Spleen (tissue), 11 donors: ENCODE results near the gene PPP5C. TPM values are rescaled to one million over a fixed set of nuclear protein-coding genes. Genes with fewer than 3 reads are reported as not detected.
"Not testable (repeated sequence)": the region's sequence is repeated elsewhere in the genome, so short reads cannot be mapped to it uniquely, and the experiment has no call there.

Experiments used
- DNase-seq: peaks from one replicate; pipeline ENCODE4 v3.0.0-alpha.2; 2020
- H3K27ac ChIP-seq, 8 donors: fragments of 200-600 bp; sonication (generic) in 7 of 8; 1 replicate in 4 of 8; 2 replicates in 4 of 8; pipeline versions ENCODE4 v1.5.0 to v1.8.0; 2016 to 2021; ENCODE audit warnings: inconsistent platforms in 4 of 8, mild to moderate bottlenecking in 4 of 8, moderate library complexity in 1 of 8
- H3K27me3 ChIP-seq, 7 donors: fragments of 200-600 bp; sonication (generic) in 6 of 7; replicated peaks in 1 of 7; 1 replicate in 4 of 7; 2 replicates in 3 of 7; pipeline versions ENCODE4 v1.5.0 to v1.8.0; 2016 to 2021; ENCODE audit warnings: inconsistent platforms in 3 of 7, mild to moderate bottlenecking in 1 of 7
- H3K36me3 ChIP-seq, 6 donors: fragments of 200-600 bp; sonication (generic) in 5 of 6; 1 replicate in 4 of 6; 2 replicates in 2 of 6; pipeline versions ENCODE4 v1.5.0 to v1.8.0; 2016 to 2021; ENCODE audit warnings: inconsistent platforms in 2 of 6
- H3K4me1 ChIP-seq, 6 donors: fragments of 200-600 bp; sonication (generic) in 5 of 6; 1 replicate in 3 of 6; 2 replicates in 3 of 6; pipeline versions ENCODE4 v1.5.0 to v1.8.0; 2016 to 2021; ENCODE audit warnings: inconsistent platforms in 3 of 6
- H3K4me3 ChIP-seq, 8 donors: fragments of 200-600 bp; sonication (generic) in 7 of 8; 1 replicate in 4 of 8; 2 replicates in 4 of 8; pipeline versions ENCODE4 v1.5.0 to v1.8.0; 2016 to 2021; ENCODE audit warnings: inconsistent platforms in 4 of 8, mild to moderate bottlenecking in 4 of 8, moderate library complexity in 2 of 8
- H3K9me3 ChIP-seq, 8 donors: fragments of 200-600 bp; sonication (generic) in 7 of 8; 1 replicate in 4 of 8; 2 replicates in 4 of 8; pipeline versions ENCODE4 v1.5.0 to v1.8.0; 2016 to 2021; ENCODE audit warnings: inconsistent platforms in 4 of 8
- CTCF ChIP-seq, 11 experiments: fragments of 200-600 bp in 7 of 11; fragments of 450-650 bp in 4 of 11; sonication (generic) in 4 of 11; IDR thresholded peaks in 8 of 11; conservative IDR thresholded peaks in 3 of 11; 1 replicate in 7 of 11; 2 replicates in 4 of 11; pipeline versions ENCODE4 v1.4.0 to v1.8.0; 2016 to 2021; ENCODE audit warnings: antibody characterized with exemption in 11 of 11, inconsistent platforms in 4 of 11, mild to moderate bottlenecking in 1 of 11
- POLR2A ChIP-seq, 3 donors: fragments of 450-650 bp; IDR thresholded peaks; one replicate each; pipeline ENCODE4 v1.5.1; 2017; ENCODE audit warnings: antibody characterized with exemption in 3 of 3, mild to moderate bottlenecking in 1 of 3
- POLR2AphosphoS5 ChIP-seq, 3 donors: sonication (generic); formaldehyde crosslinking; IDR thresholded peaks; one replicate each; pipeline ENCODE4 v1.5.1; 2017; ENCODE audit warnings: antibody characterized with exemption in 3 of 3
- WGBS, 5 donors: extraction: QIAGEN DNeasy Blood & Tissue Kit in 3 of 5; methylation state at CpG; one replicate each; pipeline versions ENCODE4 v1.1.5 to v1.1.7; 2013 to 2018; 5-methylcytosine and 5-hydroxymethylcytosine counted together
- intact Hi-C: fragments of 100-400 bp; cut with DNase I; formaldehyde crosslinking; loops from one replicate; pipeline ENCODE4 v1.15.0; 2023; ENCODE audit warnings: low total_unique reads
- polyA plus RNA-seq, 3 donors: library from polyadenylated mRNA; stranded (reverse); fragments of 200-250 nt; gene quantifications; one replicate each; pipeline ENCODE4 v1.2.1, GENCODE V29; 2013
- total RNA-seq, 7 donors: library from RNA; depleted of rRNA in 3 of 7; stranded (reverse); fragments of >200 nt in 3 of 7; fragmentation: NEBNext Ultra II Directional in 4 of 7; extraction: Animal tissue kit (Norgen Biotek cat#: 25700) in 4 of 7; gene quantifications; one replicate each; pipeline versions ENCODE4 v1.1.0 to v1.2.1, GENCODE V29; 2016 to 2021
- donor health status: healthy with polysubstance abuse.
- donor health status: DM: no; HTN: no; CAD: no; lungs with moderate emphysema.
- donor health status: DM: no; HTN: no; CAD: no.
- donor health status: Bipolar disorder and iron deficiency.
- donor health status: healthy.
- donor health status: DM: no; HTN: no; CAD: no.
- donor health status: DM: yes; HTN: yes; CAD: no.

PPP5C gene
- total and polyA plus RNA-seq, 10 donors: 26.5 to 87.3 (median 68.6) TPM

- 18 to 43% (median 26%) methylated on average over 32 to 52 of the region's 52 CpGs for WGBS, 5 donors
- Histone ChIP-seq H3K4me1 (peaks cover 4 to 32% (median 18%) of the 10 kb centered on the region in 6 donors), H3K27ac (no peak within 1 kb of the TSS), H3K36me3 (no peaks in the 10 kb centered on the region), H3K9me3 (no peaks in the 10 kb centered on the region), H3K27me3 (peaks cover 0 to 95% (median 31%) of the 10 kb centered on the region in 7 donors), H3K4me3 (peak within 1 kb of the TSS in 4 of 8 donors; percentile 9 to 52 (median 21))
- DNase-seq: peak; percentile 89
- intact Hi-C loops: no loop called here
- peak; percentile 38 to 76 (median 64) for TF ChIP-seq POLR2AphosphoS5 (IDR thresholded peaks at IDR 0.05)
- TF ChIP-seq POLR2A (IDR thresholded peaks at IDR 0.05): no peak
Measured at GRCh38 chr19:46428239-46429135, 81.6 kb downstream of the PPP5C start, which contains the start of gene PNMA8C. PNMA8C (minus strand) TSS chr19:46428936; CDS start chr19:46428359, 577 bp downstream.

GRCh38 chr19:46429999-46430398 is 83.1 kb downstream of the PPP5C start:
- Histone ChIP-seq H3K4me1 (peaks cover 4 to 32% (median 18%) of the 10 kb centered on the region in 6 donors), H3K27ac (no peak overlapping the region), H3K4me3 (no peak overlapping the region), H3K36me3 (no peaks in the 10 kb centered on the region), H3K9me3 (no peaks in the 10 kb centered on the region), H3K27me3 (peaks cover 0 to 95% (median 30%) of the 10 kb centered on the region in 7 donors)
- DNase-seq: no peak
- TF ChIP-seq POLR2AphosphoS5 (IDR thresholded peaks at IDR 0.05): no peak
- no peak for TF ChIP-seq POLR2A (IDR thresholded peaks at IDR 0.05)
- no peak for TF ChIP-seq CTCF (IDR thresholded peaks at IDR 0.05 in 8 of 11, conservative IDR thresholded peaks at IDR 0.05 in 3 of 11)
- intact Hi-C loops: no loop called here
- WGBS, 5 donors: 64 to 70% (median 68%) methylated on average over 4 of the region's 4 CpGs

GRCh38 chr19:46431824-46432223 is 84.9 kb downstream of the PPP5C start:
- no peak for TF ChIP-seq CTCF (IDR thresholded peaks at IDR 0.05 in 8 of 11, conservative IDR thresholded peaks at IDR 0.05 in 3 of 11)
- no peak for TF ChIP-seq POLR2AphosphoS5 (IDR thresholded peaks at IDR 0.05)
- TF ChIP-seq POLR2A (IDR thresholded peaks at IDR 0.05): no peak
- no peak for DNase-seq
- no peak overlapping the region for H3K4me3 ChIP-seq
- no peaks in the 10 kb centered on the region for H3K9me3 ChIP-seq
- peaks cover 0 to 92% (median 19%) of the 10 kb centered on the region in 7 donors for H3K27me3 ChIP-seq
- 31 to 48% (median 39%) methylated on average over 9 to 10 of the region's 10 CpGs for WGBS, 5 donors
- no peaks in the 10 kb centered on the region for H3K36me3 ChIP-seq
- peaks cover 2 to 21% (median 12%) of the 10 kb centered on the region in 6 donors for H3K4me1 ChIP-seq
- H3K27ac ChIP-seq: no peak overlapping the region
- intact Hi-C loops: no loop called here

GRCh38 chr19:46433470-46433869 is 86.6 kb downstream of the PPP5C start:
- DNase-seq, intact Hi-C loops, H3K9me3 ChIP-seq, H3K36me3 ChIP-seq, H3K27ac ChIP-seq, H3K4me1 ChIP-seq, H3K4me3 ChIP-seq: not testable (repeated sequence)
- peaks cover 0 to 80% (median 4%) of the 10 kb centered on the region in 7 donors for H3K27me3 ChIP-seq
- 68 to 82% (median 71%) methylated on average over 7 of the region's 7 CpGs for WGBS, 5 donors

- intact Hi-C loops: no loop called here
- Histone ChIP-seq H3K4me3 (no peak overlapping the region), H3K4me1 (no peaks in the 10 kb centered on the region), H3K36me3 (no peaks in the 10 kb centered on the region), H3K9me3 (no peaks in the 10 kb centered on the region), H3K27me3 (peaks cover 0 to 67% (median 0%) of the 10 kb centered on the region in 7 donors), H3K27ac (no peak overlapping the region)
- TF ChIP-seq CTCF (IDR thresholded peaks at IDR 0.05 in 8 of 11, conservative IDR thresholded peaks at IDR 0.05 in 3 of 11) (no peak), POLR2AphosphoS5 (IDR thresholded peaks at IDR 0.05) (no peak), POLR2A (IDR thresholded peaks at IDR 0.05) (no peak)
- no peak for DNase-seq
- 56 to 66% (median 58%) methylated on average over 6 of the region's 6 CpGs for WGBS, 5 donors
Measured at GRCh38 chr19:46435009-46435408, 88.1 kb downstream of the PPP5C start.

GRCh38 chr19:46435689-46436088 is 88.8 kb downstream of the PPP5C start:
- H3K4me3 ChIP-seq, H3K27ac ChIP-seq, H3K4me1 ChIP-seq, intact Hi-C loops, H3K36me3 ChIP-seq, H3K9me3 ChIP-seq, DNase-seq: not testable (repeated sequence)
- H3K27me3 ChIP-seq: peaks cover 0 to 61% (median 0%) of the 10 kb centered on the region in 7 donors
- 93 to 100% (median 97%) methylated on average over 4 of the region's 4 CpGs for WGBS, 5 donors
